HG02759 (cell line): ENCODE data around the gene MYRFL.

ENCODE experiments used
- ATAC-seq: cut with Tn5 transposase; IDR thresholded peaks from one replicate; pipeline ENCODE4 v1.9.1; 2021; ENCODE audit warnings: mild to moderate bottlenecking, moderate library complexity; ENCODE audit not compliant: unreplicated experiment

Gene MYRFL

DNA sequence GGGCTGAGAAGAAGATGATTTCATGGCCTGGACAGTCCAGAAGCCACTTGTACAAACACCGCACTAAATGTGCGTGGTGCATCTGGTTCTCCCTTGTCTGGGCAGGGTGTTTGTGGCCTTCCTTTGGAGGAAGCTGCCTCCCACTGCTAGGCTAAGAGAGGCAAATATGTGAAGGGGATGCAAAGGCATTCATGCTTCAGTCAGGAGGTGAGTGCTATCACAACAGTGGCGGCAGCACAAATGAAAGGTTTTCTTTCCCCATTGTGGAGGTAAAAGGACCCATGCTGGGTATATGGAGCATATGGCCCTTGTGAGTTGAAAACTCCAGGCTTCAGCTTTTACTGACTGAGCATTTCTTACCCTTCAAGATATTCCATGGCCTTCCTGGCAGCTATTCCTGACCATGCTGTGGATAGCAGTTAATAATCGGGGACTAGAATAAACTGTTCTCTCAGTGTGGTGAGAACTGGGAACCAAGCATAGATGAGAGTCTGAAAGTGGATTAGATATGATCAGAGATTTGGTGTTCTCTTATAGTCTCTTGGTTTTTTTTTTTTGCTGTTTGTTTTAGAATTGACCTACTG lies 69.9 kb downstream of the MYRFL start:
- ATAC-seq, result no peak

DNA sequence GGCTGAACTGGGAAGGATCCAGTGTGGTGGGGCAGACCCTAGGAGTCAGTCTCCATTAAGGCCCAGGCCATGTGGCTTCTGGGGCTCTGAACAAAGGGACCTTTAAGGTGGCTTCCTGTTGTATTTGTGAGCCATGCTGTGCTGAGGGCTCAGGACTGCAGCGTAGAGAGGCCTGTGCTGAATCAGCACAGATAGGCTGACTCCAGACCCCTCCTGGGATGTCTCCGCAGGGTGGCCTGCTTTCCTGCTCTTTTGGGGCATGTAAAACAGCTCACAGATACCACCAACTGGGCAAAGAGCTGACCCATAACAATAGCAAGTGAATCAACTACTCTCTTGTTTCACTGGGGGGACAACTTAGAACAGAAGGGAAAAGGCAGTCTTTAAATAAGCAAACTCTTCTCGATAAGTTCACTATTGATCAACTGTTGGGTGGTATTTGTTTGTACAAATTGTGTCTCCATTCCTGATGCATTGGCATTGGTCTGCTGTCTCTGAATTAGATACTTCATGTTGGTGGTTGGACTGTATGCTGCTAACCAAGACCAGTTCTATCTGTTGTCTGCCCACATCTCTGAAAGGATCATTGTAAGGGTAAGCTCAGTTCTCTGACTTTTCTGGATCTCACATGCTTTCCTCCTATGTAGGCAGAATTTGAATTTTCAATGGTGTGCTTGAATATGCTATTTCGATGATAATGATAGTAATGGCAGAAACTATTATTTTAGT lies 71.8 kb downstream of the MYRFL start:
- ATAC-seq, result no peak

DNA sequence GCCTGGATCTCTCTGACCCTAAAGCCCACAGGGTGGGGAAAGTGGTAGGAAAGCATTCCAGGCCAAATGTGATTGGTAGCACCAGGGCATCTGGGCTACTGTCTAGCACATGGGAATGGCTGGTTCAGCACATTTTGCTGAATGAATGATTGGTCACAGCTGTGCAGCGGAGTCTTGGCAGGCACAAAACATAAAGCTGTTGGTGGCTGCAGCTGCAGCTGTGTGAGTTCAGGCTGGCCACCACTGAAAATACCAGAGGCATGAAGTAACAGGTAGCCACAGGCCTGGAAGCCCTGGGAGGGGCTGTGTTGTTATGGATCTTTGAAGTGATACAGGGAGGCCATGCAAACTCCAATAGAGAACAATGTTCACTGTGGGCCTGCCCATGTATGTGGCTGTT lies 72.7 kb downstream of the MYRFL start:
- ATAC-seq, result no peak

DNA sequence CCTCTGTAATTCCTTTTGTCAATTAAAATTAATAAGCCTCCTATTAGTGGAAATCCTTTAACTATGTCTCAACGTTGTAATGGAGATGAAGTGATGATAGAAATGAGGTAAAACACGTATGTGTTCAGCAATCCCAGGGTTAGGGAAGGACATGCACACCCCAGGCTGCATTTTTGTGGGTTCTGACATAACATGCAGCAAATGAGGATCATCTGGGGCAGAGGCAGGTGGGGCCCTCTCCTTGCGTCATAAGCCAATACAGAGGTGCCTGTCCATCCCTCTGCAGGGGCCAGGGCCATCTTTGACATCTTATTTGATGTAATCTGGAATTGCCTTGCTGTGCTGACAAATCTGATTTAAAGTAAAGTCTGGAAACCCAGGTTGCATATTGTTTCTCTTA lies 73.2 kb downstream of the MYRFL start:
- ATAC-seq, result no peak

DNA sequence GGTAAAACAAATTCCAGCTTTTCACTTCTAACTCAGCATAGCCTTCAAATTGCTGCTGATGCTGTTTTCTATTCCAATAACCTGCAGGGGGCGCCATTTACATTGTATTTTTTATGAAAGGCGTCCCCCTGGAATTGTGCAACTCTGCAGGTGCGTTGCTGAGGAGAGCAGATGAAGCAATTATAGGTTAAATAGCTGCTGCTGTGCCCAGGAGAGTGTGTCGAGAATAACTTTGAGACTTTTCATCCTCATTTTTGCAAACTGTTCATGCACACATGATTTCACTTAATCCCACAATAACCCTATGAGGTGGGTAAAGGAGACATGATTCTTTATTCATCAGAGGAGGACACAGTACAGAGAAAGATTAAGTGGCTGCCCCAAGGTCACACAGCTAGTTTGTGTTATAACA lies 75.7 kb downstream of the MYRFL start:
- ATAC-seq, result peak; percentile 76

DNA sequence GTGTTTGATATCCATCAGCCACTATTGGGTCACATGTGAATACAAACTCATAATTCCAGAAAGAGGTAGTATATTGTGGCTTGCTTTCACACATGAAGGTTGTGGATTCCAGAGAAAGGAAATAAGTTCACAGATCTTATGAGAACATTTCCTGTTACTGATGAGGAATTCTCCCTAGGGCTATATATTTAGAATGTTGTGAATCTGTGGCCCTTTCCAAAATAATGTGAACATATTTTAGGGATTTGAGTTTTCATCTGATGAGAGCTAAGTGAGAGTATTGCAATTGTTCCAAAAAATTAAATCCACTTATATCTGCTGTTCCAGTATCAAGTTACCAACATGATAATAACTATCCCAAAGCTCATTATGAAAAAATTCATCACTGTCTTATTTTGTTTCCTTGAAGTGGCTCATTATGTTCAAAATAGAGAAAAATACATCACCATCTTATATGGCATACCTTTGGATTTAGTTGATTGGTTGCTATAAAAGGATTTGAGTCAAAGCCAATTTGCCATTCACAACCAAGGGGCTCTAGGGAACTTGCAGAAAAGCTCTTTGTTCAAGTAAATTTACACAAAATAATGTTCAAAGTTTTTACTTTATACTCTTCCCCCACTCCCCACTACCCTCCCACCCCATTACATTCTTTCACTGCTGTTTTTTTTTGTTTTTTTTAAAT lies 76.3 kb downstream of the MYRFL start:
- no peak for ATAC-seq

DNA sequence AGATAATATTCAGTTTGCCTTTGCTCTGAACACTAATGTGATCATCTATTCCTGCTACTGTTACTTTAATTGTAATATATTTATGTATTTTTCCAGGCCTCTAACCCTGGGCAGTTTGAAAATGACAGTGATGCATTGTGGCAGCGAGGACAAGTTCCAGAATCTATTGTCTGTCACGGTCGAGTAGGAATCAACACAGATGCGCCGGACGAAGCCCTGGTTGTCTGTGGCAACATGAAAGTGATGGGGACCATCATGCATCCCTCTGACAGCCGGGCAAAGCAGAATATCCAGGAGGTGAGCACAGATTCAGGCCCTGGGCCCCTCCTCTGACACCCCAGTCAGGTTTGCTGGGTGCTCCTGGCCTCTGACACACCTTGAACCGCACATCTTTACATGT lies 78.5 kb downstream of the MYRFL start:
- ATAC-seq, result no peak

DNA sequence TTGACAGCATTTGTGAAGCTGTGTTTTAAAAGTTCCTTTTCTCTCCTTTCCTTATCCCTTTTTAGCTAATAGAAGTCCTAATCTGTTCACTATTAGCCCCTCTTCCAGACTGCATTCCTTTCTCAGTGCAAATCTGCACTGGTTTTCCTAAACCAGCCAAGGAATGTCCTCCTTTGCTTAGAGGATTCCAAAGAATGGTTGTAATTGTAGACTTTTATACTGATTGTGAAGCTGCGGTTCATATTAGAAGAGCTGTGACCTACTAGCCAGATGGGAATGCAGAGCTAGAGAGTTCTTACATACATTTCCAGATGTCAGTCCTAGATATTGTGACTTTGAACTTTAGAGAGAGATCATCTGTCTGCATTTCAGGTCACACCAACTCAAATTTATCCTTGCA lies 79.8 kb downstream of the MYRFL start:
- no peak for ATAC-seq

DNA sequence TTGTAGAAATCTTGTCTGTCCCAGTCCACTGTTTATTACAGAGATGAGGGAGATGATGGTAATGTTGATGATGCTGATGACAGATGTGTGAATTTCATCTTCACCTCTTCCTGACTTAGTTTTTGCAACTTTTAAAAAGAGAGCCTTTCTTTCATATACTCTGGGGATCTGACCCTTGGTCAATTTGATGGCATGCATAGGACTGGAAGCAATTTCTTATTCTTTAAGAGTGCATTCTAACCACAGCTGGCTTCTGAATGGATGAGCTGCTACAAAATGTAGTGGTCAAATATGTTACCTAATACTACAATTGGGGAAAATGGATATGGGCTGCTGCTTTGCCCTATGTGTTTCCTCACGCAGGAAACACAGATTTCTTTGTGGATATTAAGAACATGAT lies 80.8 kb downstream of the MYRFL start:
- ATAC-seq, result no peak

DNA sequence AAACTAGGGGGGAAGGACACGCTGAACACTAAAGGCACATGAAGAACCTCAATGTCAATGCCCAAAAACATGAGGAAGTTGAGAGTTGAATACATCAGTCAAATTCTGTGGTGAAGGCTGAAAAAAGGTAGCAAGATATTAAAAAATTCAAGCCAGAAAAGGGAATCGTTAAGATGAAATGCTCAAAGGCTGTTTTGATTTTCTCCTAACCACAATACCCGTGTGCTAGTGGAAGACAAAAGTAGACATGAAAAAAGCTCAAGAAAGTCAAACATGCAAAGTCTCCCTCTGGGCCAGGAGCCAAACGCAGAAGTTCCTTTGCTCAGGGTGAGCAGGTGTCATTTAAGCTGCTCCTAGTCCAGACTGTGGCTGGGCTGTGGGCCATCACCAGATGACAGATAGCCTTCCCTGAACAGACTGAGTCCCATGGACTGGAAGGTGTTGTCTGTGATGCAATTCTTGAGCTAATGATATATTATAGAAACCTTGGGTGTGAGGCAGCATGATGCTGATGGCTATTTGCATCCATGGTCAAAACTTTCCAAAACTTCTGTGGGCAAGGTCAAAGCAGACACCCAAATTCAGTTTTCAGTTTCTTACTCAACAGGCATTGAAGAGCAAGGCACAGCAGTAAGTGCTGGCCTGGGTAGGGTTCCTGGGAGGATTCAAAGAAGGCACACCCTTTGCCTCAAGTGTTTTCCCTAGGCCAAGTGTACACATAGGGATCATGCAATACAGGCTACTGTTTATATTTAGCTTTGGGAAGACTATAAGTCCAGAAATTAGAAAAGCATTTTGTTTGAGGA lies 81.6 kb downstream of the MYRFL start:
- ATAC-seq, result peak; percentile 86

DNA sequence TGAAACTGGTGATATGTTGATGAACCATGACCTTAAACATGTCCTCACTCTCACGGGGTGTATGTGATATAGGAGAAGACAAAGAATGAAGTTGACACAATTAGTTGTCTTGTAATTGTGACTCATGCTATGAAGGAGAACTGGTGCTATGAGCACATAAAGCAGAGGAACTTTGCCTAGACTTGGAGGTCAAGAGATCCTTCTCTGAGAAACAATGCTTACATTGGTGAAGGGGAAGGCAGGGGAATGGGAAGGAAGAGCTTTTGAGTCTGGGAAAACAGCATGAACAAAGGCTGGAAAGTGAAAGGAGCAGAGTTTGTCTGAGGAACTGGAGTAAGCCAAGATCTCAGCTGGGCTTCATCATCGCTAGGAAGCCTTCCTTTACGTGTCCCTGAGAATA lies 83.2 kb downstream of the MYRFL start:
- no peak for ATAC-seq

DNA sequence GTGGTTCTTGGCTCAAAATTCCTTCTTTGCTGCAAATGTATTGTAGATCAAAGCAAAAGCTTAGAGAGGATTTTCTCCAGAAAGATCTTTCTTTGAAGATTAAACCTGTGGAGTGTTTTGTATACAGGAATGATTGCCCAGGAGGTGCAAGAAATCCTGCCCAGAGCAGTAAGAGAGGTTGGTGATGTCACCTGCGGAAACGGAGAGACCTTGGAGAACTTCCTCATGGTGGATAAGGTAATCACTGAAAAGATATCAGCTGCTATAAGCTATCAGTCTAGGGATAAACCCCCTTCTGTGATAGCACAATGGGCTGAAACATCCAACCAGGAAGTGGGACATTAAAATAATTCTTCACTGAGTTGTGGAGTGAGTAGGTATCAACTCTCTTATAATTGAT lies 85.7 kb downstream of the MYRFL start:
- no peak for ATAC-seq

DNA sequence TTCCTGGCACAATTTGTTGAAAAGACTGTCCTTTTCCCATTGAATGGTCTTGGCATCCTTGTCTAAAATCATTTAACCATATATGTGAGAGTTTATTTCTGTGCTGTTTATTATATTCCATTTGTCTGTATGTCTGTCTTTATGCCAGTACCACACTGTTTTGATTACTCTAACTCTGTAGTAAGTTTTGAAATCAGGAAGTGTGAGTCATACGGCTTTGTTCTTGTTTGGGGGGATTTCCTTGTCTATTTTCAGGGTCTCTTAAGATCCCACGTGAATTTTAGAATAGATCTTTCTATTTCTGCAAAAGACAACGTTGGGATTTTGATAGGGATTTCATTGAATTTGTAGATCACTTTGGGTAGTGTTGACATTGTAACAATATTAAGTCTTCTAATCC lies 88.5 kb downstream of the MYRFL start:
- ATAC-seq, result no peak

DNA sequence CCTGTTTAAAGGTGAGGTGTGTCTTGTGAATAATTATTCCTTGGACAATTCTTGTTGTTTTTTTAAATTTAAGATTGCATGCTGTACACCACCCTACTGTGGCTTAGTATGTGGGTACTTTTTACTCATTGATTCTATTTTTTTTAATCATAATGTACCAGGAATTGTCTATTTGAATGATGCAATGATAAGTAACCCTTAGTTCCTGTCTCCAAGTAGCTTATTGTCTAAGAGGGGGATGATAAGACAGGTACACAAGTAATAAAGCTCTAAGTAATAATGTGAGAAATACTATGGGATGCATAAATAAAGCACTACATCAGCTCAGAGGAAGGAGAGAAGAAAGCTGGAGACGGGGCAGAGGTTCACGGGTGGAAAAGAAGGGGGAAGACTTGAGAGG lies 90.9 kb downstream of the MYRFL start:
- no peak for ATAC-seq

DNA sequence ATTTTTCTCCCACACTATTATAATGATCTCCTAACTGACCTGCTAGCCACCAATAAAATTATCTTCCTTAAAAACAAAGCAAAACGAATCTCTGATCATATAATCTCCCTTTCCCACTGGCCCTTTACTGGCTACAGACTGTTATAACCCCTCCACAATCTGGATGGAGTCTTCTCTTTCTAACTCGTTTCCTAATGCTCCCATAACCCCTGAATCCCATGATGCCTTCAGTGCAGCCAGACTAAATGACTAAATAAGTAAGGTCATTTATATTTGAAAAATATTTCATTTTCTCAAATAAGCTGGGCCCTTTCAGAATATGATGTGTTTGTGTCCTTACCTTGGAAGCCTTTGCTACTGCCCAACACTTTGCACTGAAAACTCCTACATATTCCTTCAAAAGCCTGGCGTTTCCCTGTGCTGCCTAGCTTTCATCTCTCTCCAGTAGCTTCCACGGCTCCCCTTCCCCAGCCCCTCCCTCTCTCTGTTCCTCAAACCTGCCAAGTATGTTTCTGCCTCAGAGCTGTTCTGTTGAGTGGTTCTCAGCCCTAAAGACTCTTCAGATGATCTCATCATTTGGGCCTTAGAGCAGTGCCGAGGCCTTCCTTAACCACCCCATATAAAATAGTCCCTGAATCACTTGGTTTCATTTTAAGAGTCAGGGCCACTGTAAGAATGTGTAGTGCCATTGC lies 91.7 kb downstream of the MYRFL start:
- no peak for ATAC-seq

DNA sequence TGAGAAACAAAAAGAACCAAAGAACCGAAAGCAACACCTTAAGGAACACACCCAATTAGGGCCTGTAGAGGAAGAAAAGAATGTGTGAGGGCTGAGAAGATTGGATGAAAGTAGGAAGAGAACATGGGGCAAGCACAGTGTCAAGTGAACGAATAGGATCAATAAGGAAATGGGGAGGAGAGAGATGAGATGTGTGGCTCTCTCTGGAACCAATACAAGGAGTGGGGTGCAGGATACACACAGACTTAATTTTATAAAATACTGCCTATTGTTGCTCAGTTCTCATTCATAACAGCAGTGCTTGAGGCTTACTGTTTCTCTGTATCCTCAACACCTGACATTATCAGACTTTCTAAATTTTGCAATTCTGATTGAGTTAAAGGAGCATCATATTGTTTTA lies 93.3 kb downstream of the MYRFL start:
- ATAC-seq, result no peak

DNA sequence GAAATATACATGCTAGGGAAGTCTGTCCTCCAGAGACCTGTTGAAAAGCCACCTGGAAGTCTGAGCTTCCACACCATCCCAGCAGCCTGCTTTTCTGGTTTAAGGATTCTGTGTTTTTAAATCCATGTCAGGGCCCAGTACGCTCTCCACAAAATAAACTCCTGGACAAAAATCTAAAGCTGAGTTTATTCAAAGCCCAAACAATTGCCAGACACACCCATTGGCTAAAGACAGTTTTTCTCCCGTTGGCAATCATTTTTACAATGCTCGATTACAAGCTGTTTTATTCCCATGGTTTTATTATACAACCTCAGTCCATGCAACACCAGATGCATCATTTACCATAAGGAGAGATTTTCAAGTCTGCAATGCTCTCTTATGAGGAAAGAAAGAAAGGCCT lies 94.5 kb downstream of the MYRFL start:
- no peak for ATAC-seq

DNA sequence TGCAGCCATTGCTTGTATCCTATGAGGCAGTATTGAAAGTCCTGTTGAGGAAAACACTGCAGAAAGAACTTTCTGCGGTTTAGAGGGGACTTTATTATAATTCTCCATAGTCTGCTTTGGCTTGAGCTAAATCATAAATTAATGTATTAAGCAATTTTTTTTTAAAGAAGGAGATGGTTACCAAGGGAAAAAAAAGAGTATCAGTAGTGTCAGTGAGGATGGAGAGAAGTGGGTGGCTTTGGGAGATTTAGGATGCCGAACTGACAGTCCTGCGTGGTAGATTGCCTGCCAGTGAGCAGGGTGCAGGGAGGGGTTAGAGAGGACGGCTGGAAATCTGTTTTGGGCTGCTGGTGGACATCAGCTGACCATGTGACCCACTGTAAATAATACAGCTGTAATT lies 96.8 kb downstream of the MYRFL start:
- no peak for ATAC-seq

DNA sequence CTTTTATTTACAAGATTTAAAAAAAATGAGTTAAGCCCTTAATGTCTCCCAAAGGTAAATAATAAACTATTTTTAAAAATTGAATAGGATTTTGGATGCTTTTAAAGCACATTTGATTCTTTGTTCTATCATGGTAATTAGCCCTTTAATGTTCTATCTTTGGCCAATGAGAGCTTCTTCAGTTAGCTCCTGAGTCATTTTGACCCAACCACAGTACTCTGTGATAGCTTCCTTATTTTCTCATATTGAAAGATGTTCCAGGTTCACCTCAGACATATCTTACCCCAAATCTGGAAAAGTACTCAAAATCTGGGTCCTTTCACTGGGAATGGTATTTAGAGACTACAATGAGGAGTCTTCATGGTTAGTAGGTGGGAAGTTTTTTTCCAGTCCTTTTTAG lies 98.0 kb downstream of the MYRFL start:
- ATAC-seq, result no peak

DNA sequence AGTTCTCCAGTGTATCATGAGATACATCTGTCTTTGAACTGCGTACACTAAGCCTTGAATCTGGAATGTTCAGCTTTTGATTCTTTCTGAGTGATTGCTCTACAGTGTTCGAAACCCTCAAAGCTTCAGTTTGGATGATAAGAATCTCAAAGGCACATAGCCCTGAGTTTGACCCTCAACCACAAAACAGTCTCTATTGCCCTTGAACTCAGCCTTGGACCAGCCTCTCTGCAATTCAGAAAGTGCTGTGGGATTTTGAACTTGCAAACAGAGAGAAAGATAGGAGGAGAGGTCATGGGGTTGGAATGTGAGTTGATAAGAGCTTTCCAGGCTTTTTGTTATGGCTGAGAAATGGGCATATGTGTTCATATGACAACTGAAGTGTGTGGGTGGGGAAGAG lies 100.3 kb downstream of the MYRFL start:
- no peak for ATAC-seq

DNA sequence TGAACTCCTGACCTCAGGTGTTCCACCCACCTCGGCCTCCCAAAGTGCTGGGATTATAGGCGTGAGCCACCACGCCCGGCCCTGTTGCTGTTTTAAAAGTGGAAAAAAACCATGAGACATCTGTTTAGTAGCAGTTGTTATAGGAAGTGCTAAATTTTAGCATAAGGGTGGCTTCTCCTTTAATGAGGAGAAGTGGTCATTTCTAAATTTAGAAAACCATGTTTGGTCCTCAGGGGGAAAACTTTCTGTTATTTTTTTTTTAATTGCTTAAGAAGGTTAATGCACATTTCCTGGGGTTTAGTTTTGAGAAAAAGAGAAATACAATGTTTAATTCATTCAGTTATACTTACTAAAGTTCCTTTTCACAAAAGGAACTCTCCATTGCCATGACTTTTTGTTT lies 102.1 kb downstream of the MYRFL start:
- ATAC-seq, result no peak
